Stimulated activated naive CD8-positive, alpha-beta T cell treated with anti-CD3 and anti-CD28 coated beads, Interleukin-15, amount 100 ng/mL, for 72 hours (primary cell): ENCODE results near the gene UBE2QL1.

Experiments used
- ATAC-seq: fragments of 150-1000 bp; cut with Tn5 transposase; 2 replicates; pipeline ENCODE4 v1.10.0; 2021; ENCODE audit warnings: mild to moderate bottlenecking, moderate library complexity
- DNase-seq, 2 donors: peaks; one replicate each; pipeline ENCODE4 v3.0.0; 2021 to 2022
- H3K27ac Mint-ChIP-seq, 2 donors: one replicate each; pipeline ENCODE4 v1.8.0; 2022; ENCODE audit warnings: mild to moderate bottlenecking in 2 of 2, mixed read lengths in 2 of 2, moderate library complexity in 2 of 2
- H3K27me3 Mint-ChIP-seq: one replicate; pipeline ENCODE4 v1.8.0; 2022; ENCODE audit warnings: mixed read lengths
- H3K4me1 Mint-ChIP-seq: one replicate; pipeline ENCODE4 v1.8.0; 2022; ENCODE audit warnings: mild to moderate bottlenecking, mixed read lengths
- H3K4me3 Mint-ChIP-seq, 2 donors: one replicate each; pipeline ENCODE4 v1.8.0; 2022; ENCODE audit warnings: mild to moderate bottlenecking in 2 of 2, mixed read lengths in 2 of 2, moderate library complexity in 1 of 2
- H3K9me3 Mint-ChIP-seq, 2 donors: one replicate each; pipeline ENCODE4 v1.8.0; 2022; ENCODE audit warnings: mixed read lengths in 2 of 2

UBE2QL1 gene

GRCh38 chr5:6418679-6419276 lies 29.9 kb upstream of the UBE2QL1 start:
- H3K9me3 Mint-ChIP-seq, result no peaks in the 10 kb centered on the region
- ATAC-seq, result no peak
- no peak overlapping the region for H3K4me3 Mint-ChIP-seq
- no peak for DNase-seq
- peaks cover 13% of the 10 kb centered on the region for H3K27me3 Mint-ChIP-seq
- H3K4me1 Mint-ChIP-seq, result no peaks in the 10 kb centered on the region
- H3K27ac Mint-ChIP-seq, result no peak overlapping the region

- Mint-ChIP-seq H3K27me3 (peaks cover 15% of the 10 kb centered on the region), H3K4me3 (no peak overlapping the region), H3K9me3 (no peaks in the 10 kb centered on the region), H3K4me1 (no peaks in the 10 kb centered on the region), H3K27ac (no peak overlapping the region)
- no peak for DNase-seq
- no peak for ATAC-seq
Measured at GRCh38 chr5:6419340-6419852, 29.3 kb upstream of the UBE2QL1 start.

- DNase-seq (no peak), ATAC-seq (no peak)
- peaks cover 33% of the 10 kb centered on the region for H3K27me3 Mint-ChIP-seq
- H3K27ac Mint-ChIP-seq, result no peak overlapping the region
- no peaks in the 10 kb centered on the region for H3K9me3 Mint-ChIP-seq
- no peaks in the 10 kb centered on the region for H3K4me1 Mint-ChIP-seq
- no peak overlapping the region for H3K4me3 Mint-ChIP-seq
Measured at GRCh38 chr5:6423327-6424109, 25.1 kb upstream of the UBE2QL1 start.

- H3K27me3 Mint-ChIP-seq, result peaks cover 33% of the 10 kb centered on the region
Measured at GRCh38 chr5:6424110-6424659, 24.5 kb upstream of the UBE2QL1 start.

GRCh38 chr5:6424700-6425099 lies 24.0 kb upstream of the UBE2QL1 start:
- no peak for ATAC-seq
- no peaks in the 10 kb centered on the region for H3K9me3 Mint-ChIP-seq

More at GRCh38 chr5:6424110-6424659, 24.5 kb upstream of the UBE2QL1 start:
- Mint-ChIP-seq H3K4me3 (no peak overlapping the region), H3K9me3 (no peaks in the 10 kb centered on the region), H3K4me1 (no peaks in the 10 kb centered on the region), H3K27ac (no peak overlapping the region)
- ATAC-seq, result peak; percentile 43
- no peak for DNase-seq

GRCh38 chr5:6427694-6428093 lies 21.0 kb upstream of the UBE2QL1 start:
- H3K4me1 Mint-ChIP-seq, result no peaks in the 10 kb centered on the region

More at GRCh38 chr5:6424700-6425099, 24.0 kb upstream of the UBE2QL1 start:
- no peak for DNase-seq
- Mint-ChIP-seq H3K27me3 (peaks cover 36% of the 10 kb centered on the region), H3K4me3 (no peak overlapping the region), H3K27ac (no peak overlapping the region), H3K4me1 (no peaks in the 10 kb centered on the region)

GRCh38 chr5:6430418-6431028 lies 18.1 kb upstream of the UBE2QL1 start:
- no peaks in the 10 kb centered on the region for H3K4me1 Mint-ChIP-seq
- peaks cover 51% of the 10 kb centered on the region for H3K27me3 Mint-ChIP-seq
- DNase-seq, result no peak
- no peak for ATAC-seq
- H3K27ac Mint-ChIP-seq, result no peak overlapping the region
- no peak overlapping the region for H3K4me3 Mint-ChIP-seq
- H3K9me3 Mint-ChIP-seq, result no peaks in the 10 kb centered on the region

More at GRCh38 chr5:6427694-6428093, 21.0 kb upstream of the UBE2QL1 start:
- ATAC-seq (no peak), DNase-seq (no peak)
- Mint-ChIP-seq H3K27me3 (peaks cover 36% of the 10 kb centered on the region), H3K27ac (no peak overlapping the region), H3K9me3 (no peaks in the 10 kb centered on the region), H3K4me3 (no peak overlapping the region)

GRCh38 chr5:6431214-6432195 lies 17.2 kb upstream of the UBE2QL1 start:
- Mint-ChIP-seq H3K27me3 (peaks cover 56% of the 10 kb centered on the region), H3K4me1 (no peaks in the 10 kb centered on the region), H3K9me3 (no peaks in the 10 kb centered on the region), H3K4me3 (no peak overlapping the region), H3K27ac (no peak overlapping the region)
- no peak for ATAC-seq
- DNase-seq, result no peak

GRCh38 chr5:6432206-6432605 lies 16.5 kb upstream of the UBE2QL1 start:
- ATAC-seq, result no peak
- Mint-ChIP-seq H3K4me1 (no peaks in the 10 kb centered on the region), H3K4me3 (no peak overlapping the region), H3K9me3 (no peaks in the 10 kb centered on the region), H3K27me3 (peaks cover 56% of the 10 kb centered on the region), H3K27ac (no peak overlapping the region)
- no peak for DNase-seq

- Mint-ChIP-seq H3K4me3 (no peak overlapping the region), H3K4me1 (no peaks in the 10 kb centered on the region), H3K27ac (no peak overlapping the region), H3K27me3 (peaks cover 60% of the 10 kb centered on the region), H3K9me3 (peaks cover 0 to 2% of the 10 kb centered on the region in 2 donors)
- no peak for DNase-seq
- ATAC-seq, result no peak
Measured at GRCh38 chr5:6434731-6435130, 13.9 kb upstream of the UBE2QL1 start.

GRCh38 chr5:6435356-6435755 lies 13.3 kb upstream of the UBE2QL1 start:
- ATAC-seq (no peak), DNase-seq (no peak)
- Mint-ChIP-seq H3K27me3 (peaks cover 53% of the 10 kb centered on the region), H3K4me3 (no peak overlapping the region), H3K27ac (peak overlapping the region in 1 of 2 donors; percentile 42), H3K4me1 (no peaks in the 10 kb centered on the region), H3K9me3 (peaks cover 0 to 4% of the 10 kb centered on the region in 2 donors)

GRCh38 chr5:6436715-6437331 lies 11.8 kb upstream of the UBE2QL1 start:
- Mint-ChIP-seq H3K4me1 (no peaks in the 10 kb centered on the region), H3K27ac (no peak overlapping the region), H3K9me3 (peaks cover 0 to 4% of the 10 kb centered on the region in 2 donors), H3K4me3 (no peak overlapping the region), H3K27me3 (peaks cover 55% of the 10 kb centered on the region)
- DNase-seq (no peak), ATAC-seq (no peak)

GRCh38 chr5:6439588-6440550 lies 8.8 kb upstream of the UBE2QL1 start:
- ATAC-seq (no peak), DNase-seq (no peak)
- no peak overlapping the region for H3K27ac Mint-ChIP-seq
- H3K4me3 Mint-ChIP-seq, result no peak overlapping the region
- peaks cover 48% of the 10 kb centered on the region for H3K27me3 Mint-ChIP-seq
- peaks cover 4 to 7% of the 10 kb centered on the region in 2 donors for H3K9me3 Mint-ChIP-seq
- H3K4me1 Mint-ChIP-seq, result no peaks in the 10 kb centered on the region
